Smooth muscle cell (in vitro differentiated cells): ENCODE measurements around the gene KRTAP3-1. TPM values are rescaled to one million over a fixed set of nuclear protein-coding genes. Genes with fewer than 3 reads are reported as not detected.
"Not testable (repeated sequence)": the region's sequence is repeated elsewhere in the genome, so short reads cannot be mapped to it uniquely, and the experiment has no call there.

Experiments used
- DNase-seq: peaks from one replicate; lab custom pipeline; 2025; ENCODE audit not compliant: unreplicated experiment; lab: John Stamatoyannopoulos, UW
- H2AFZ ChIP-seq: fragments of 200-600 bp; sonication (generic); 2 replicates; pipeline ENCODE4 v1.6.0; 2016; ENCODE audit warnings: antibody characterized with exemption, low read depth, mild to moderate bottlenecking
- H3F3A ChIP-seq: fragments of 200-600 bp; sonication (generic); 2 replicates; pipeline ENCODE4 v1.6.0; 2017; ENCODE audit warnings: antibody characterized with exemption, low read depth
- H3K27ac ChIP-seq: fragments of 200-600 bp; sonication (generic); 2 replicates; pipeline ENCODE4 v1.5.1; 2016; ENCODE audit warnings: low read depth, mild to moderate bottlenecking
- H3K27me3 ChIP-seq: fragments of 200-600 bp; sonication (generic); 2 replicates; pipeline ENCODE4 v1.6.1; 2016; ENCODE audit warnings: low read depth, mild to moderate bottlenecking
- H3K36me3 ChIP-seq: fragments of 200-600 bp; sonication (generic); 2 replicates; pipeline ENCODE4 v1.5.1; 2016; ENCODE audit warnings: low read depth
- H3K4me1 ChIP-seq: fragments of 200-600 bp; sonication (generic); 2 replicates; pipeline ENCODE4 v1.5.1; 2016; ENCODE audit warnings: low read depth
- H3K4me2 ChIP-seq: fragments of 200-600 bp; sonication (generic); 2 replicates; pipeline ENCODE4 v1.6.0; 2016; ENCODE audit warnings: mild to moderate bottlenecking
- H3K4me3 ChIP-seq: fragments of 200-600 bp; sonication (generic); 2 replicates; pipeline ENCODE4 v1.5.1; 2016; ENCODE audit warnings: mild to moderate bottlenecking
- H3K79me2 ChIP-seq: fragments of 200-600 bp; sonication (generic); 2 replicates; pipeline ENCODE4 v1.6.0; 2016; ENCODE audit warnings: low read depth, mild to moderate bottlenecking
- H3K9ac ChIP-seq: fragments of 200-600 bp; sonication (generic); 2 replicates; pipeline ENCODE4 v1.6.0; 2016; ENCODE audit warnings: low read depth
- H3K9me3 ChIP-seq: fragments of 200-600 bp; sonication (generic); replicated peaks from 2 replicates; pipeline ENCODE4 v1.5.1; 2016; ENCODE audit warnings: low read depth
- H4K20me1 ChIP-seq: fragments of 200-600 bp; sonication (generic); 2 replicates; pipeline ENCODE4 v1.6.0; 2016; ENCODE audit warnings: low read depth
- WGBS: methylation state at CpG from one replicate; pipeline ENCODE4 v1.1.7; 2016; ENCODE audit warnings: low lambda C conversion rate; 5-methylcytosine and 5-hydroxymethylcytosine counted together
- polyA plus RNA-seq: library from polyadenylated mRNA; unstranded; fragments of >200 nt; fragmentation: Nextera tagmentation; extraction: Ambion mirVana; gene quantifications from 2 replicates; pipeline ENCODE4 v1.2.1, GENCODE V29; 2016
- total RNA-seq: library from RNA; depleted of rRNA; stranded (reverse); fragments of >200 nt; gene quantifications from 2 replicates; pipeline ENCODE4 v1.2.3, GENCODE V29; 2014
- TF ChIP-seq, protein P1 (sequence below): fragments of 200-600 bp; sonication (generic); IDR thresholded peaks from 2 replicates; pipeline ENCODE4 v1.5.1; 2017; ENCODE audit warnings: borderline replicate concordance, mild to moderate bottlenecking, antibody characterized with exemption; ENCODE audit not compliant: insufficient read depth, poor library complexity, severe bottlenecking

The KRTAP3-1 gene
- total and polyA plus RNA-seq, 2 experiments from 2014 or later = 0.29 to 0.49 TPM

DNA sequence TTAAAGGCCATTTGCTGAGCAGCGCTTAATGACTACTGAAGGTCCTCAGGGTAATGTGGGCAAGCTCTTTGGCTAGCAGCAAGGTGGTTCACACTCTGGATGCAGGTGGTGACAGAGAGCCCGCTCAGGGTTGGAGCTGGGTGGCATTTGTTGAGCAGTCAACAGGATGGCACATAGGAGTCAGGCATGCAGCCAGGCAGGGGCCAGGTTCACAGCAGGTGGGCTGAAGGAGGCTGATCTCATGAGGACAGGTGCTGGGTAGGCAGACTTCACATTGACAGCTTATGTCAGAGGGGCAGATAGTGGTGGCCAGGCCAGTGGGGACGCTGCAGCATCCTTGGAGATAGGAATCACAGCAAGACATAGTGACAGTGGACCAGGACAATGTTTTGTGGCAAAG lies 4.5 kb downstream of the KRTAP3-1 start:
- Histone ChIP-seq H3K9ac (no peak overlapping the region), H3F3A (no peaks in the 10 kb centered on the region), H2AFZ (no peak overlapping the region), H3K36me3 (no peaks in the 10 kb centered on the region), H3K9me3 (no peaks in the 10 kb centered on the region), H3K4me1 (peaks cover 3% of the 10 kb centered on the region), H3K27me3 (peaks cover 4% of the 10 kb centered on the region), H3K27ac (no peak overlapping the region), H4K20me1 (no peaks in the 10 kb centered on the region), H3K79me2 (no peaks in the 10 kb centered on the region), H3K4me3 (no peak overlapping the region), H3K4me2 (no peak overlapping the region)
- DNase-seq = no peak
- 94% methylated on average over 3 of the region's 3 CpGs for WGBS
- TF ChIP-seq, protein P1, sequence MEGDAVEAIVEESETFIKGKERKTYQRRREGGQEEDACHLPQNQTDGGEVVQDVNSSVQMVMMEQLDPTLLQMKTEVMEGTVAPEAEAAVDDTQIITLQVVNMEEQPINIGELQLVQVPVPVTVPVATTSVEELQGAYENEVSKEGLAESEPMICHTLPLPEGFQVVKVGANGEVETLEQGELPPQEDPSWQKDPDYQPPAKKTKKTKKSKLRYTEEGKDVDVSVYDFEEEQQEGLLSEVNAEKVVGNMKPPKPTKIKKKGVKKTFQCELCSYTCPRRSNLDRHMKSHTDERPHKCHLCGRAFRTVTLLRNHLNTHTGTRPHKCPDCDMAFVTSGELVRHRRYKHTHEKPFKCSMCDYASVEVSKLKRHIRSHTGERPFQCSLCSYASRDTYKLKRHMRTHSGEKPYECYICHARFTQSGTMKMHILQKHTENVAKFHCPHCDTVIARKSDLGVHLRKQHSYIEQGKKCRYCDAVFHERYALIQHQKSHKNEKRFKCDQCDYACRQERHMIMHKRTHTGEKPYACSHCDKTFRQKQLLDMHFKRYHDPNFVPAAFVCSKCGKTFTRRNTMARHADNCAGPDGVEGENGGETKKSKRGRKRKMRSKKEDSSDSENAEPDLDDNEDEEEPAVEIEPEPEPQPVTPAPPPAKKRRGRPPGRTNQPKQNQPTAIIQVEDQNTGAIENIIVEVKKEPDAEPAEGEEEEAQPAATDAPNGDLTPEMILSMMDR = no peak

DNA sequence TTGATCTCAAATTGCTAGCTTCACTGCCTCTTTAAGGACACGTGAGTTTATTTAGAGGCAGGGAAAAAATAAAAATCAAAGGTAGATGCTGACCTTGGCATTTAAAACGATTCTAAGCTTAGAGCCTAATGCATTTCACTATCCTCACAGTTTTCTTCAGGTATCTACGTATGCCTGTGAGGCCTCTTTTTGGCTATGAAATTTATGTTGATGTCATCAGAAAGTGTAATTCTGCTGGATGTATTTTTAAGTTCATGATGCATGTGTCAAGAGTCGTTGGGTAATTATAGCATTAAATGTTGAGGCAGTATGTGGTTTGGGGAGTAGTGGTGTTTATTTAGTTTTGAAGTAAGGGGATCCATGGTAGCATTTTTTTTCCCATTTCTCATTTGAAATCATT lies 5.0 kb downstream of the KRTAP3-1 start:
- Histone ChIP-seq H3K9me3 (no peaks in the 10 kb centered on the region), H2AFZ (no peak overlapping the region), H3F3A (no peaks in the 10 kb centered on the region), H3K9ac (no peak overlapping the region), H3K4me3 (no peak overlapping the region), H3K4me1 (no peaks in the 10 kb centered on the region), H3K36me3 (no peaks in the 10 kb centered on the region), H3K27me3 (peaks cover 4% of the 10 kb centered on the region), H3K79me2 (no peaks in the 10 kb centered on the region), H3K4me2 (no peak overlapping the region), H3K27ac (no peak overlapping the region), H4K20me1 (no peaks in the 10 kb centered on the region)
- WGBS = 71% methylated on average over 4 of the region's 4 CpGs
- DNase-seq = no peak
- TF ChIP-seq, protein P1 = no peak

DNA sequence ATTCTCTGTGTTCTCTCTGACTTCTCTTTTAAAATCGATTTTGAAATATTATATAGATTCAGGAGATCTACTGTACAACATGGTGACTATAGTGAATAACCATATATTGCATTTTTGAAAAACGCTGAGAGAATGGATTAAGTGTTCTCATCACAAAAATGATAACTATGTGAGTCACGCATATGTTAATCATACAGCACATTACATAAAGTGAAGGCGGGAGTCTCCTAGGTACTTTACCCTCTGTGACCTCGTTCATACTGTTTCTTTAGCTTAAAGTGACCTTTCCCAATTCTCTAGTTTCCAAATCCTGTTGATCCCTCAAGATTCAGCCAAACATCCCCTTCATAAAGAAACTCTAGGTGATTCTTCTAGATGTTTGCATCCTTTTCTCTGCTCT lies 6.1 kb downstream of the KRTAP3-1 start:
- Histone ChIP-seq H3K36me3 (no peaks in the 10 kb centered on the region), H2AFZ (peak overlapping the region; percentile 1), H3K9me3 (no peaks in the 10 kb centered on the region), H3K4me1 (no peaks in the 10 kb centered on the region), H3K27me3 (peaks cover 7% of the 10 kb centered on the region), H4K20me1 (no peaks in the 10 kb centered on the region), H3K79me2 (no peaks in the 10 kb centered on the region), H3K9ac (no peak overlapping the region), H3K4me3 (no peak overlapping the region), H3F3A (no peaks in the 10 kb centered on the region), H3K27ac (no peak overlapping the region), H3K4me2 (no peak overlapping the region)
- 68% methylated on average over 5 of the region's 5 CpGs for WGBS
- TF ChIP-seq, protein P1 = no peak
- DNase-seq = no peak

GRCh38 chr17:41001795-41002194 lies 7.1 kb downstream of the KRTAP3-1 start:
- Histone ChIP-seq H4K20me1 (no peaks in the 10 kb centered on the region), H3K27ac (no peak overlapping the region), H3K9me3 (no peaks in the 10 kb centered on the region), H2AFZ (no peak overlapping the region), H3K27me3 (peaks cover 16% of the 10 kb centered on the region), H3K4me1 (no peaks in the 10 kb centered on the region), H3K4me3 (no peak overlapping the region), H3K36me3 (no peaks in the 10 kb centered on the region), H3F3A (no peaks in the 10 kb centered on the region), H3K4me2 (no peak overlapping the region), H3K9ac (no peak overlapping the region), H3K79me2 (no peaks in the 10 kb centered on the region)
- TF ChIP-seq, protein P1 = no peak
- 84% methylated on average over 4 of the region's 4 CpGs for WGBS
- no peak for DNase-seq

- not testable (repeated sequence) for H3K79me2 ChIP-seq, H3K4me3 ChIP-seq, H3K9me3 ChIP-seq, H4K20me1 ChIP-seq, H3K4me2 ChIP-seq, H3K4me1 ChIP-seq, H3F3A ChIP-seq, H3K9ac ChIP-seq, H3K36me3 ChIP-seq, H3K27ac ChIP-seq, H2AFZ ChIP-seq, DNase-seq
- WGBS = 90% methylated on average over 6 of the region's 6 CpGs
- H3K27me3 ChIP-seq = peaks cover 22% of the 10 kb centered on the region
Measured at GRCh38 chr17:40999563-40999962, 9.4 kb downstream of the KRTAP3-1 start, which contains the start of gene KRTAP3-2. TSS of gene KRTAP3-2 (minus strand) at chr17:40999906. CDS start at chr17:40999853, 53 bp downstream.
